ENCODE measurements around the gene CPXM2.

GRCh38 chr10:123718544-123719060, 173.0 kb downstream of the CPXM2 start:
- TF ChIP-seq CTCF (IDR thresholded peaks at IDR 0.05; ENCODE audit: insufficient read depth, low read length) (no peak), SPI1 (IDR thresholded peaks at IDR 0.05; ENCODE audit: borderline replicate concordance, low read depth) (no peak)
